NCI-H1092 (cell line): ENCODE results near the gene SPATA2.
"Not testable (repeated sequence)": the region's sequence is repeated elsewhere in the genome, so short reads cannot be mapped to it uniquely, and the experiment has no call there.

Experiments
- DNase-seq: peaks from one replicate; lab custom pipeline; 2025; lab: John Stamatoyannopoulos, UW

Gene SPATA2

GRCh38 chr20:49904440-49905214 lies 10.7 kb downstream of the SPATA2 start:
- no peak for DNase-seq

DNA sequence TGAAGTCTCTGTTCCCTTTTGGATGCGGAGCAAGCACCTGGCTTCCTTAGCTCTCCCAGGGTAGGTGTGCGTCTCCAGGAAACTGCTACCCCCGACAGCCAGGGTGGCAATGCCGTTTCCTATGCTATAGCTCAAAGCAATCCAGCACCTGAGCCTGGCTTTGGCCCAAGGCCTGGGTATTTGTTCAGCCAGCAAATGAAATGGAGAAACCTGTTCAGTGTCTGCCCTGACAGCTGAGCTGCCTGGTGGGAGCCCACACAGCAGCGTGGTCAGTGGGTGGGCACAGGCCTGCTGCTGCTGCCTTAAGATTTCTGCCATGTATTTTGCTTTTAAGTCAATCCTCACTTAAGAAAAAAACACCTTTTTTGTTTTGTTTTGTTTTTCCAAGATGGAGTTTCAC lies 13.7 kb downstream of the SPATA2 start:
- peak; percentile 9 for DNase-seq

GRCh38 chr20:49899541-49900383 lies 15.6 kb downstream of the SPATA2 start:
- DNase-seq: no peak

- no peak for DNase-seq
These were observed 19.1 kb downstream of the SPATA2 start for GRCh38 chr20:49896204-49896603.

DNA sequence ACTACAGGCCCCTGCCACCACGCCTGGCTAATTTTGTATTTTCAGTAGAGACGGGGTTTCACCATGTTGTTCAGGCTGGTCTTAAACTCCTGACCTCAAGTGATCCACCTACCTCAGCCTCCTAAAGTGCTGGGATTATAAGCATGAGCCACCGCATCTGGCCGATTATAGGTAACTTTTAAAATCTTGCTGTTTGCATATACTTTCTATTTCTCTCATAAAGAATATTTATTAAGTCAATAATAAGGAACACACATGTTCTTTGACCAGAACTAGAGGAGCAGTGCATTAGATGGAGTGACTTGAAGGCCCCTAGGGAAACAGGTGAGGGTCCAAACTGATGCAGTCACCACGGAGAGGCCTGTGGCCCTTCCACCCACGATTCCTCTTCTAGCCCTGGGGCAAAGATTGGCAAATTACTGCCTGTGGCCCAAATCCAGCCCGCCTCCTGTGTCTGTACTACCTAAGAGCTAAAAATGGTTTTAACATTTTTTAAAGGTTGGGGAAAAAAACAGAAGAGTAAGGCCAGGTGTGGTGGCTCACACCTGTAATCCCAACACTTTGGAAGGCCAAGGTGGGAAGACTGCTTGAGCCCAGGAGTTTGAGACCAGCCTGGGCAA lies 19.7 kb downstream of the SPATA2 start:
- DNase-seq: not testable (repeated sequence)

DNA sequence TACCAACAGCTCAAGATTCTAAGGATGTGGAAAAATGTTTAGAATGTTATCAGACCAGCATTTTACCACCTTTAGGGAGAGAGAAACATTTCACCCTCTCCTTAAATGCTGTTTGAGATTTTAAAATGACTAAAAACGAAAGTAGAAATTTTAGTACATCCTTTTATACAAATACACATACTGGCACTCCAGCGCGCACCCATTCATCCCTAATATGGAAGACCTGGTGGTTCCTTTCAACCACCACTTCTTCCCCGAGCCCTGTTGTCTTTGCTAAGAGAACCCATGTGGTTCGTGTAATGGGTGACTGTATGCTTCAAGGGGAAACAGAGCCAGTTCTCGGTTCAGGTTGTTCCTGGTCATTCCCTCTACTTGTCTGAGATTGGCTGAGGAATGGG lies 21.3 kb downstream of the SPATA2 start:
- DNase-seq: no peak

GRCh38 chr20:49893242-49894072 lies 21.9 kb downstream of the SPATA2 start:
- no peak for DNase-seq

- no peak for DNase-seq
These were observed 22.5 kb downstream of the SPATA2 start for GRCh38 chr20:49892817-49893216.

DNA sequence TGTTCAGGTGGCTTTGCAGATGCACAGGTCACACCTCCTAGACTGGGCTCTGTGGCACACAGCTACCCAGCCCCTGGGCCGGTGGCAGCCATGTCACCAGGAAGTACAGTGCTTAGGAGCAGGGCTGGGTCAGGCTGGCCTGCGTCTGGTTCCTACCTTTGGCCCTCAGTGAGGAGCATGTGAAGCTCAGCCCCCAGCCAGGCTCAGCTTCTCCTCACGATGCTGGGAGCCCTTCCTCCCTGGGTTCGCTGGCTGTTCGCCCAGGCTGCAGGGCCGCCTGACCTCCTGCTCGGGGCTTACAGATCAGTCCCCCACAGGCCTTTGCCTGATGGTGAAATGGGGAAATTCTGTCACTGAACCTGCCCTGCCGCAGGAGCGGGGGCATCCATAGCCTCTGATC lies 23.1 kb downstream of the SPATA2 start:
- DNase-seq: no peak

GRCh38 chr20:49891476-49892110 lies 23.7 kb downstream of the SPATA2 start:
- DNase-seq: no peak

GRCh38 chr20:49890471-49891361 lies 24.6 kb downstream of the SPATA2 start:
- DNase-seq: no peak

GRCh38 chr20:49889935-49890333 lies 25.4 kb downstream of the SPATA2 start:
- DNase-seq: no peak

DNA sequence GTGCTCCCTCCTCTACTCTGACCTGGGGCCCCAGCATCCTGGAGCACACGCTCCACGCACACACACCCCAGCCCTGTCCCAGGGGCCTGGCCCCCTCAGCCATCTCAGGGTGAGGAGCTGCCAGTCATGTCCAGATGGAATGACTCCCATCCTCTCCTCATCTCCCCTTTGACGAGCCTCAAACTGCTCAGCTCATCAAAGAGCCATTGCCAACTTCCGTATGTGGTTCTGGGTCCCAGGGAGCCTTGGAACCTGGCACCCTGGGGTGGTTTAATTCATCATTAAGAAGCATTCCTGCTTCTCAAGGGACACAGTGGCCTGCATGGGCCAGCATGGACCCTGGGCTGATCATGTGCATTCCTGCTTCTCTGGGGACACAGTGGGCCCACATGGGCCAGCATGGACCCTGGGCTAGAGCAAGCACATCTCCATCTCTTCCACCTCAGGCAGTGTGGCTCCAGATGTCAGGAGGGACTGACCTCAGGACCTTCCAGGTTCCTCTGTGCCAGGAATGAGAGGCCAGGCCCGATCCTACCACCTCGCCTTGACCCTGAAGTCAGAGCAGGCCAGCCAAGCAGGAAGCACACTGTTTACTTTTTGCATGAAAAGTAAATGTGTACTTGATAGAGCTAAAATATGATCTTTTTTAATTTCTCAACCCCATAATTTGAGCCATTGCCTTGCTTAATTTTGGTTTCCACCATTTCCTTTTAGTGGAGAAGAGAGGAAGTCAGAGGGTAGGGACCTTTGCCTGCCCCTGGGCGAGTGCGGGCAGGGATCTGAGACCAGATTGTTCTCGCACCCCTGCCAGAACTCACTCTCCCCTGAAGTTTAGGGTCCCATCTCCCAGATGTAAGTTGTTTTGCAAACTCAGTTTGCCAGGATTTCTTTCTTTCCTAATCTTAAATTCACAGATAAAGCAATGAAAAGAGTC lies 26.1 kb downstream of the SPATA2 start:
- no peak for DNase-seq

DNA sequence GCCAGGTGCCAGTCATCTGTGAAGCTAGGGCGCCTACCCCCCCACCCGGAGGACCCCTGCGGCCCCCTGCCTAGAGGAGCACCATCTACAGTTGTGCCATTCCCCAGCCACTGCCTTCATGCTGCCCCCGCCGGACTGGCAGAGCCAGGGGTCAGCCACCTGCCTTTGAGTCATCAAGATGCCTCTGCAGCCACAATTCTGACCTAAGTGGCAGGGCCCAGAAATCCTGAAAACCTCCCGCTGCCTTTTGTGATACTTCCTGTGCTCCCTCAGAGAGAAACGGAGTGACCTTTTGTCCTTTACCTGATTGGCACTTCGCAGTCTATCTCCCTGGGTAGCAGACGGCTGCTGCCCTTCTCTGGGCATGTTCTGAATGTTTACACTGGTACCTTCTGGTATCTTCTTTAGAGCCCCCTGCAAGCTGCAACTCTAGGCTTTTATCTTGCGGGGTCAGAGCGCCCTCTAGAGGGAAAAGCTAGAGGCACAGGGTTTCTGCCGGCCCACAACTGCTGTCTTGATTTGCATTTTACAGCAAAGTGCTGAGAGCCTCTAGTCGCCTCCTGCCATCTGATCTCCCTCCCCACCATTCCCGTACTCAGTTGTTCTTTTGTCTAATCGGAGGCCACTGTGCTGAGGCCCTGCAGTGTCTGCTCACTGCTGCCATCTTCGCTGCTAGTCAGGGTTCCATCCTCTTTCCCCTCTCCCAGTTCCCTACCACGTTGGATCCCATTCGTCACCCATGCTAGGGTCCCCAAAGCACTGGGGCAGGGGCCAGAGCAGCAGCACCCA lies 26.9 kb downstream of the SPATA2 start:
- DNase-seq: peak; percentile 30

DNA sequence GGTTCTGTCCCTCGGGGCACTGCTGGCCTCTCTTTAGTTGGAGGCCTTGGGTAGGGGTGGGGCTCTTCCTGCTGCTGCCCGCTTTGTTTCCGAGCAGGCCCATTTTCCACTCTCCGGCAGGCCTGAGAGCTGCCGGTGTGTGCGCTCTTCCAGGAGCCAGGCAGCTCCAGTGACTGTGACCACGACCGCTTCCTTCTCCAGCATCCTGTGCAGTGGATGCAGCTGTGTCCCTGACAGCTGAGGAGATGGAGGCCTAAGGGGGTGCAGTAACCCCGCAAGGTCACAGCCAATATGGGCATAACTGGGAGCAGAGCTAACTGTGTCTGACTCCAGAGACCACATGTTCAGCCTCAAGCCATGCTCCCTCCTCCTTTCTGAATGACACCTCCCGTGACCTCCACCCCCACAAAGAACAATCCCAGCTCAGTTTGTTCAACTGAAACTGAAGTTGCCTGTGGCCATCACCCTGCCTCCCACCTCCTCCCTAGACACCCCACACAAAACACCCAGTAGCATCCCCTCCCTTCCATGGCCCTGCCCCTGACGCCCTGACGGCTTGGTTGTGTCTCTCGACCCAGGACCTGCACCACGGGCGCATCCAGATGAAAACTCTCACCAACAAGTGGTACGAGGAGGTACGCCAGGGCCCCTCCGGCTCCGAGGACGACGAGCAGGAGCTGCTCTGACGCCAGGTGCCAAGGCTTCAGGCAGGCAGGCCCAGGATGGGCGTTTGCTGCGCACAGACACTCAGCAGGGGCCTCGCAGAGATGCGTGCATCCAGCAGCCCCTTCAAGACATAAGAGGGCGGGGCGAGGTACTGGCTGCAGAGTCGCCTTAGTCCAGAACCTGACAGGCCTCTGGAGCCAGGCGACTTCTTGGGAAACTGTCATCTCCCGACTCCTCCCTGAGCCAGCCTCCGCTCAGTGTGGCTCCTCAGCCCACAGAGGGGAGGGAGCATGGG lies 27.8 kb downstream of the SPATA2 start:
- DNase-seq: no peak

- no peak for DNase-seq
These were observed 28.6 kb downstream of the SPATA2 start for GRCh38 chr20:49886571-49887213.
